HG03103 (cell line): ENCODE measurements around the gene RAPH1.
"Not testable (repeated sequence)": the region's sequence is repeated elsewhere in the genome, so short reads cannot be mapped to it uniquely, and the experiment has no call there.

Experiments
- ATAC-seq: cut with Tn5 transposase; IDR thresholded peaks from one replicate; pipeline ENCODE4 v1.9.1; 2021; ENCODE audit warnings: low read depth; ENCODE audit not compliant: unreplicated experiment

The RAPH1 gene

DNA sequence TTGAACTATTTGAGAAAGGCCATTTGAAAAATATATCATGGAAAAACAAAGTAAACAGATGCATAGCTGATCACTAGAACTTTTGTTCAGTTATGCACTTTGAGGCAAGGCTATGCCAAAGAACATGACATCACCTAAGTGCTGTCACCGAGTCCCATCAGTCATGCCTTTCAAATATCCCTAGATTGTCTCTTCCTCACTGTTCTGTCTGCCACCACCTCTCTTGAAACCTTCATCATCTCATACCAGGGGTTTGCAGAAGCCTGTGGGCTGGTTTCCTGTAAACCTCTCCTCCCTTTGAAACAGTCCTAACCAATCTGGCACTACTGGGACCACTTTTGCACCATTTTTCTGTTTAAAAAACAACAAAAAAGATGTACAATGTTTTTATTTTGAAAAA lies 12.3 kb upstream of the RAPH1 start:
- no peak for ATAC-seq

DNA sequence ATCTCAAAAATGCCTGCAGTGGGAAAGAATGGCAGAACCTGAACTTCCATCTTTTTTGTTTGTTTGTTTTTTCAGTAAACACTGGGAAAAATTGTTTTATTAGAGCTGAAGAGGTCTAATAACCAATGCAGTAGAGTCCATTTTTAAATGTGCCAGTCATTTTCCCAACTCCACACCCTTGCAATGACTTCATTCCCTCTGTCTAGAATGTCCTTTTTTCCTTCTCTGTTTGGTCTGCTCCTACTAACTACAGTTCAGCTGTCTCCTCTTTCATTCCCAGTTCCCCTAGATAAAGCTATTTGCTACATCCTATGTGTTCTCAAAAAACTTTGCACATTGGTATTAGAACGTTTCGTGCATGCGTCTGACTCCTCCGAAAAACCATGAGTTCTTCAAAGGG lies 9.3 kb upstream of the RAPH1 start:
- no peak for ATAC-seq

GRCh38 chr2:203543898-203544328 lies 8.8 kb upstream of the RAPH1 start:
- no peak for ATAC-seq

- ATAC-seq: not testable (repeated sequence)
Observed at GRCh38 chr2:203540598-203540997, 5.5 kb upstream of the RAPH1 start.

- ATAC-seq: not testable (repeated sequence)
Observed at GRCh38 chr2:203538237-203538636, 3.1 kb upstream of the RAPH1 start.

- ATAC-seq: not testable (repeated sequence)
Observed at GRCh38 chr2:203536586-203536951, 1.5 kb upstream of the RAPH1 start.

GRCh38 chr2:203535784-203536585 lies 884 bp upstream of the RAPH1 start:
- no peak for ATAC-seq

GRCh38 chr2:203534621-203535077 lies 452 bp downstream of the RAPH1 start:
- ATAC-seq: peak; percentile 23

GRCh38 chr2:203533676-203534591 lies 1.2 kb downstream of the RAPH1 start:
- ATAC-seq: no peak

DNA sequence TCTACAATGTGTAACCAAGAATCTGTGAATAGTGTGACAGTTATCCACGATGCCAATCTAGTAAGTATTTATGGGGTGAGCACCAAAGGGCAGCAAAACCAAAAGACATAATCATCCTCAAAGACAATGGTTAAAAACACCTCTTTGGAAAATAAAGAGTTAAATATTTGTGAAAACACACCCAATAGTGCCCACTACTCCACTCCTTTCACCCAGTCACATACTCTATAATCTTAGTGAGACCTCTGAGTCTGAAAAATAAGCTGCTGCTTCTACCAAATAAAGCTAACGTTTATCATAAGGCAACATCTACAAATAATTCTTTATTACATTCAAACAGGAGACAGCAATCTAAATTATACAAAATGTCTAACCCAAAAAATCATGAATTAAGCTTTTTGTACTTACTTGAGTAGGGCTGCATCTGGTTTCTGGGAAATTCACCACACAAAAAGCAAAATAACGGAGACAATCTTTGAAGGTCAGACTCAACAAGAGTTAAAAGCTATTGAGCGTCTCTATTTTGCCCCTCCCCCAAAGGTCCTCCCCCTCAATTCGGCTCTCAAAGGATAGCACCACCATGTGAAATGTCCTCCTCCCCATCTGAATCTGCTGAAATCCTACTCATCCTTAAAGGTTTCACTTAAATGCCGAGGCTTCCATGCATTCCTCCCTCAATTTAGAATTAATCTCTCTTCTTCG lies 2.0 kb downstream of the RAPH1 start:
- ATAC-seq: no peak

DNA sequence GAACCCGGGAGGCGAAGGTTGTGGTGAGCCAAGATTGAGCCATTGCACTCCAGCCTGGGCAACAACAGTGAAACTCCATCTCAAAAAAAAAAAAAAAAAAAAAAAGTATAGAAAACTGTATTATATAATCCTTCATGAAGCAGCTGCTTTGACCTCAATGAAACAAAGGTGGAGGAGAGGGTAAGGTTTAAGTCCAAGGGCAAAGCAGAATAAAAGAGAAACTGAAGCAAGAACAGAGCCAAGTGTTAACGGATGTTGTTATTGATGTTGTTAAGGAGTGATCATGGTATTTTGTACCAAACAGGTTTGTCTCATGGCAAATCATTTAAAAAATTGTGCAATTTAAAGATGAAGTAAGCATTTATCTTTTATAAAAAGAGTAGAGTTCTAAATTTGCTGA lies 7.4 kb downstream of the RAPH1 start:
- no peak for ATAC-seq

DNA sequence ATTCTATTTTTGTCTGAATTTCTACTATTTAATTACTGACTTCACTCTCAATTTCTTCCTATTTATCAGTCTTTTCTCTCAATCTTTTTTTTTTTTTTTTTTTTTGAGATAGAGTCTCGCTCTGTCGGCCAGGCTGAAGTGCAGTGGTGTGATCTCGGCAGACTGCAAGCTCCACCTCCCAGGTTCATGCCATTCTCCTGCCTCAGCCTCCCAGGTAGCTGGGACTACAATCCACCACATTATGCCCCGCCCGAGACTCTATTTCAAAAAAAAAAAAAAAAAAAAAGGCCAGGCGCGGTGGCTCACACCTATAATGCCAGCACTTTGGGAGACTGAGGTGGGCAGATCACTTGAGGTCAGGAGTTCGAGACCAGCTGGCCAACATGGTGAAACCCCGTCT lies 21.8 kb downstream of the RAPH1 start:
- not testable (repeated sequence) for ATAC-seq

- no peak for ATAC-seq
Observed at GRCh38 chr2:203510941-203511305, 24.2 kb downstream of the RAPH1 start.

DNA sequence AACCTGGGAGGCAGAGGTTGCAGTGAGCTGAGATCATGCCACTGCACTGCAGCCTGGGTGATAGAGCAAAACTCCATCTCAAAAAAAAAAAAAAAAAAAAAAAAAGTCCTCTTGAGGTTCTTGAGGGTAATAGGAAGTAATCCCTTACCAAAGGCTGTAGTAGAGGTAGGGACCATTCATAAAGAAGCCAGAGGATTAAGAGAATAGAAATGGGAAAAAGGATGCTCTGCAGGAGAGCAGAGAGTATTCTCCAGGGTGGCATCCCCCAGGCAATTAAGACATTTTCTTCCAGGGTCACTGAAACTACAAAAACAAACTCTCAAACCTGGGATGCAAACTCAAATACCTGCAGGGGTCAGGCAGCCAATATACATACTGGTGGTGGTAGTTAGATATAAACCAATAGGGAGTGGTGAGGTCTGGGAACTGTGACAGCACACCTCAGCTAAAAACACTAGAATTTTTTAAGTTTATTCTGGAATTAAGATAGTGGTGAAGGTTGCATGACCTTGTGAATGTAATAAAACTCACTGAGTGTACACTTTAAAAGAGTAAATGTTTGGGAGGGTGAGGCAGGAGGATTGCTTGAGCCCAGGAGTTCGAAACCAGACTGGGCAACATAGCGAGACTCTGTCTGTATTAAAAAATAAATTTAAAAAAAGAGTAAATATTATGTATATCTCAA lies 24.7 kb downstream of the RAPH1 start:
- no peak for ATAC-seq

DNA sequence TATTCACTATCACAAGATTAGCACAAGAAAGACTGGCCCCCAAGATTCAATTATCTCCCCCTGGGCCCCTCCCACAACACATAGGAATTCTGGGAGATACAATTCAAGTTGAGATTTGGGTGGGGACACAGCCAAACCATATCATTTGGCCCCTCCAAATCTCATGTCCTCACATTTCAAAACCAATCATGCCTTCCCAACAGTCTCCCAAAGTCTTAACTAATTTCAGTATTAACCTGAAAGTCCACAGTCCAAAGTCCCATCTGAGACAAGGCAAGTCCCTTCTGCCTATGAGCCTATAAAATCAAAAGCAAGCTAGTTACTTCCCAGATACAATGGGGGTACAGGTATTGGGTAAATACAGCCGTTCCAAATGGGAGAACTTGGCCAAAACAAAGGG lies 31.6 kb downstream of the RAPH1 start:
- not testable (repeated sequence) for ATAC-seq

DNA sequence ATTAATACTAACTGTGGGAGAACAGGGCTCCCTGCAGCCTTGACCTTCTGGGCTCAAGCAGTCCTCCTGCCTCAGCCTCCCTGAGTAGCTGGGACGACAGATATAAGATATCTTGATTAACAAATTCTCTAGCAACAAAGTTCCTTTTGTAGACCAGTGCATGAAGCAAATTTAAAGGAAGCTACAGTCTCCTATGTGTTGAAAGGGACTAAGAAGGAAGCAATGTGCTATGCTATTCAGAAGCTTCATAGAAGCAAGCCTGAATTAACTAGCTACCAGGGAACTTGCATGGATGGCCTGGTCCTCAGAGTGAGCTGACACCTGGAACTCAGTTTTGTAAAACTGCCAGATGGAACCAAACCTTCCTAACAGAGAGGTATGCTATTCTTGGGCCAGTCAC lies 33.2 kb downstream of the RAPH1 start:
- ATAC-seq: no peak

DNA sequence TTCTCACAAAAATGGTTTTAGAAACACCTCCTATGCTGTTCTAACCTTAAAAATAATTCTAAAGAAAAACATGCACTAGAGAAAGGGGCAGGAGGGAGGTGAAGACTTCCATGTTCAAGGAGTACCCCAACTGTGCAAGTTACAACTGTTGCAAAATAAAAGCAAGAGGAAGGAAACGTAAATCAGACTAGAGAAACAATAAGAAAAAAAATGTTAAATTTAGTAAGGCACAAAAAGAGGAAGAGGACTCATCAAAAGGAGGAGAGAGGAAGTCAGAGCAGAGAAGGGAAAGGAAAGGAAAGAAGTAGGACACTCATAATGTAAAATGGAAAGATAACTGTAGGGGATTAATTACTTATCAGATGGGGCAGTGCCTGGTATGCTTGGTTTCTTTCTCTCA lies 34.1 kb downstream of the RAPH1 start:
- no peak for ATAC-seq

DNA sequence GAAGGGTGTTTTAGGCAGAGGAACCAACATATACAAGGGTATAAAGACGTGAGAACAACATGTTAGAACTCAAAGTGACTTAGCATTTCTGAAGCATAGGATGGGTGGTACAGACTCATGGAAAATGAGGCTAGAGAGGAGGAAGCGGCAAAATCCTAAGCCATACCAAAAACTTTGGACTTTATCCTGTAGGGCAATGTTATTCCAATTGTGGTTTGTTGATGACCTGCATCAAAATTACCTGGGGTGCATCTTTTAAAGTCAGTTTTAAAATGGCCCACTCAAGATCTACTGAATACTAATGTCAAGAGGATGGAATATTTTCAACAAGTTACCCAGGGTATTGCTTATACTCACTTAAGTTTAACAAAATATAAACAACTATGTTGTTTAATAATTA lies 34.8 kb downstream of the RAPH1 start:
- no peak for ATAC-seq

DNA sequence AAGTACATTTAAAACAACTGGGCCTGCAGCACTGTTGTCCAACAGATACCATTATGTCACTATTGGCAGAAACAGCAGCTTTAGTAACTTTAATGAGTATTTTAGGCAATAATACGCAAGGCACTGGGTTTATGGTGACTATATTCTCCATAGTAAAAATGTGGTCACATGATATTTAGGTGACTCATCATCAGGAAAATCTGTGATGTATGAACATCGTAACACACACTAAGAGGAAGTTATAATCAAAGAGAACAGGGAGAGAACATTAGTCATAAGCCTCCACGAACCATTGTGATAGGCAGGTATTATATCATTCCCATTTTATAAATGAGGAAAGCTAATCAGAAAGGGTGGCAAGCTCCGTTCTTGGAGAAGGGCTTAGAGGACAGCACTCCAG lies 36.9 kb downstream of the RAPH1 start:
- no peak for ATAC-seq

DNA sequence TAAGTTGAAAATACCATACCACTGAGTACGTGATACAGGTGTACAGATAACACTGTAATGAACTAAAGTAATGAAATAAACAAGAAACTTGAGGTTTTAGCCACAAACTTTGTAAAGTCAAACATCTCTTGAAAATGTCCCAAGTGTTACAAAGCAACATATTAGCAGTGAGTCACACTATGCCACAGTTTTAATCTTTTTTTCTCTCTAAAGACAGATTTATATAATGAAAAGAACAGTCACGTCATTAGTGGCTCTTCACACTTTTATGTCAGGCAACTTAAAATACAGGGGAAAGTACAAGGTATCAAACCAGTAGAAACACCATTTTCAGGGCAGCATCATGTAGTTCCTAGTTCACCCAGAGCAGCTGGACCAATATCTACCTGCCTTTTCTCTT lies 42.1 kb downstream of the RAPH1 start:
- no peak for ATAC-seq
